ENCODE data around the gene XYLT1. TPM values are rescaled to one million over a fixed set of nuclear protein-coding genes. Genes with fewer than 3 reads are reported as not detected.

The XYLT1 gene
- polyA plus RNA-seq, 1 of the 3 experiments (the other 2 are of a cell fraction): 17.6 TPM

DNA sequence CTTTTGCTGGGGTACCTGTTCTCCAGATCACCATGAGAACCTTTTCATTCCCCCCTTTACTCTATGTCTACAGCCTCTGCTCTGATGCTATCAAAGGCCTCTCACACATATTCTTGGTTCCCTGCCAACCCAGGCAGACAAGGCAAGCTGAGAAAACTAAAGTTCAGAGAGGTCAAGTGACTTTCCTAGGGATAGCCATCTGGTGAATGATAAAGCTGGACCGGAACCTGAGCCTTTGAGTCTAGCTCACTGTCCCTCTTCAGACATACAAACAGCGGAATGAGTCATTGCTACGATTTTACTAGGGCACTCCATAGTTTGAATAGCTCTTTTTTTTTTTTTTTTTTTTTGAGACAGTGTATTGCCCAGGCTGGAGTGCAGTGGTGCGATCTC is 73.3 kb downstream of the XYLT1 start (continued):
- TF ChIP-seq RAD21 (IDR thresholded peaks at IDR 0.05; ENCODE audit: low read length) (no peak), SIN3A (IDR thresholded peaks at IDR 0.05; ENCODE audit: borderline replicate concordance, low read depth, low read length) (no peak), JUND (IDR thresholded peaks at IDR 0.05) (peak; percentile 67), GATA2 (CRISPR knock-in tag; IDR thresholded peaks at IDR 0.05) (peak; percentile 76), MEF2A (IDR thresholded peaks at IDR 0.05; ENCODE audit: borderline replicate concordance, low read depth) (no peak), FOXJ3 (CRISPR knock-in tag; IDR thresholded peaks at IDR 0.05) (0 out of 2 replicates have a peak, but pooled peaks have one; percentile 8)
- TF ChIP-seq, protein P1, sequence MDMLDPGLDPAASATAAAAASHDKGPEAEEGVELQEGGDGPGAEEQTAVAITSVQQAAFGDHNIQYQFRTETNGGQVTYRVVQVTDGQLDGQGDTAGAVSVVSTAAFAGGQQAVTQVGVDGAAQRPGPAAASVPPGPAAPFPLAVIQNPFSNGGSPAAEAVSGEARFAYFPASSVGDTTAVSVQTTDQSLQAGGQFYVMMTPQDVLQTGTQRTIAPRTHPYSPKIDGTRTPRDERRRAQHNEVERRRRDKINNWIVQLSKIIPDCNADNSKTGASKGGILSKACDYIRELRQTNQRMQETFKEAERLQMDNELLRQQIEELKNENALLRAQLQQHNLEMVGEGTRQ (IDR thresholded peaks at IDR 0.05; ENCODE audit: borderline replicate concordance, low read depth, low read length): no peak
- TF ChIP-seq, protein P2, sequence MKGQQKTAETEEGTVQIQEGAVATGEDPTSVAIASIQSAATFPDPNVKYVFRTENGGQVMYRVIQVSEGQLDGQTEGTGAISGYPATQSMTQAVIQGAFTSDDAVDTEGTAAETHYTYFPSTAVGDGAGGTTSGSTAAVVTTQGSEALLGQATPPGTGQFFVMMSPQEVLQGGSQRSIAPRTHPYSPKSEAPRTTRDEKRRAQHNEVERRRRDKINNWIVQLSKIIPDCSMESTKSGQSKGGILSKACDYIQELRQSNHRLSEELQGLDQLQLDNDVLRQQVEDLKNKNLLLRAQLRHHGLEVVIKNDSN (IDR thresholded peaks at IDR 0.05; ENCODE audit: borderline replicate concordance, low read depth): no peak
- TF ChIP-seq, protein P3, sequence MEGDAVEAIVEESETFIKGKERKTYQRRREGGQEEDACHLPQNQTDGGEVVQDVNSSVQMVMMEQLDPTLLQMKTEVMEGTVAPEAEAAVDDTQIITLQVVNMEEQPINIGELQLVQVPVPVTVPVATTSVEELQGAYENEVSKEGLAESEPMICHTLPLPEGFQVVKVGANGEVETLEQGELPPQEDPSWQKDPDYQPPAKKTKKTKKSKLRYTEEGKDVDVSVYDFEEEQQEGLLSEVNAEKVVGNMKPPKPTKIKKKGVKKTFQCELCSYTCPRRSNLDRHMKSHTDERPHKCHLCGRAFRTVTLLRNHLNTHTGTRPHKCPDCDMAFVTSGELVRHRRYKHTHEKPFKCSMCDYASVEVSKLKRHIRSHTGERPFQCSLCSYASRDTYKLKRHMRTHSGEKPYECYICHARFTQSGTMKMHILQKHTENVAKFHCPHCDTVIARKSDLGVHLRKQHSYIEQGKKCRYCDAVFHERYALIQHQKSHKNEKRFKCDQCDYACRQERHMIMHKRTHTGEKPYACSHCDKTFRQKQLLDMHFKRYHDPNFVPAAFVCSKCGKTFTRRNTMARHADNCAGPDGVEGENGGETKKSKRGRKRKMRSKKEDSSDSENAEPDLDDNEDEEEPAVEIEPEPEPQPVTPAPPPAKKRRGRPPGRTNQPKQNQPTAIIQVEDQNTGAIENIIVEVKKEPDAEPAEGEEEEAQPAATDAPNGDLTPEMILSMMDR (IDR thresholded peaks at IDR 0.05): no peak

DNA sequence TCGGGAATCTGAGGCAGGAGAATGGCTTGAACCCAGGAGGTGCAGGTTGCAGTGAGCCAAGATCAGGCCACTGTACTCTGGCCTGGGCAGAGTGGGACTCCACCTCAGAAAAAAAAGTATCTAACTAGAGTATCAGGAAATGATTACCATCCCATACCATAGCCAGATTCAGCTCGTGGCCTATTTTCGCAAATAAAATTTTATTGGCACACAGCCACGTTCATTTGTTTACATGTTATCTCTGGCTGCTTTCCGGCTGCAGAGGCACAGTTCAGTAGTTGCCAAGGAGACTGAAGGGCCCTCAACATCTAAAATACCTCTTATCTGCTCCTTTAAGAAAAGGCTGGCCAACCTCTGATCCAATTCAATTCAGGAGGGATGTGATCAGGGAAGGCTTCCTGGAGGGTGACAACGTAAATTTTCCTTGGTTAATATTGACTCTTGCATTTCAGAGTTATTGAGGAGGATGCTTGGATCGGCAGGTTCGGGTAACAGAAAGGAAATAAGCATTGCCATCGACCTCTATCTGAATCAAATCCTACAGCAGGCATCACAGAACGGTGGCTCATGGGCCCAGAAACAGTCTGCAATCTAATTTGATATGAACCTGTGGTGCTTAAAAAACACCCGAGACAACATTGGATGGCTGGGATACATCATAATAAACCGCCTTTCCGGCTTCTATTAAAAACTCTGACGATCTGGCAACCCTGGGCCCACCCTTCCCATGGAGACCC is 73.8 kb downstream of the XYLT1 start:
- Histone ChIP-seq H3K27ac (ENCODE audit: low read depth in 2 of 2, low read length in 1 of 2) (peak overlapping the region; percentile 56 to 94), H2AFZ (ENCODE audit: low read depth) (no peak overlapping the region), H3K27me3 (ENCODE audit: insufficient read depth) (no peaks in the 10 kb centered on the region), H3K9me3 (no peaks in the 10 kb centered on the region), H3K4me3 (ENCODE audit: low read depth in 2 of 2, low read length in 1 of 2) (no peak overlapping the region; a peak in 1 of 4 replicates), H3K9me2 (no peaks in the 10 kb centered on the region), H3K4me1 (ENCODE audit: control insufficient read depth in 1 of 2, insufficient read depth in 2 of 2, low read depth in 1 of 2, low read length in 1 of 2) (peaks cover 4 to 60% of the 10 kb centered on the region in 2 experiments; a peak in 3 of 4 replicates), H3K9ac (no peak overlapping the region), H3K36me3 (replicated peaks in 1 of 2; ENCODE audit: control insufficient read depth in 1 of 2, insufficient read depth in 2 of 2, low read length in 1 of 2) (peaks cover 0 to 32% of the 10 kb centered on the region in 2 experiments), H3K4me2 (peak overlapping the region; percentile 20; the same call in 1 of the 2 replicates), H4K20me1 (ENCODE audit: insufficient read depth) (peaks cover 99% of the 10 kb centered on the region), H3K79me2 (ENCODE audit: insufficient read depth) (peaks cover 100% of the 10 kb centered on the region), H3F3A (replicated peaks; ENCODE audit: insufficient read depth) (peaks cover 30% of the 10 kb centered on the region)
- WGBS (ENCODE audit: low lambda C conversion rate): 34% methylated on average over 14 of the region's 14 CpGs
- ChIA-PET POLR2A (interaction anchor here (0.9 kb wide), 1 partner anchor 10 kb away, joined by 3 read pairs; no protein-coding TSS in a partner anchor), CTCF (interaction anchor here (0.6 to 2.5 kb wide), 5 partner anchors 54 to 475 kb away, joined by 3 to 9 read pairs (median 3); no protein-coding TSS in a partner anchor)
- DNase-seq: peak; percentile 65
- TF ChIP-seq NFIC (IDR thresholded peaks at IDR 0.05; ENCODE audit: borderline replicate concordance) (peak; percentile 24; the same call in 1 of the 2 replicates), FOXJ3 (CRISPR knock-in tag; IDR thresholded peaks at IDR 0.05) (peak; percentile 75; the same call in 1 of the 2 replicates), RFX5 (IDR thresholded peaks at IDR 0.05; ENCODE audit: low read length) (no peak), RCOR1 (IDR thresholded peaks at IDR 0.05; ENCODE audit: low read length) (peak; percentile 52), MEF2A (IDR thresholded peaks at IDR 0.05; ENCODE audit: borderline replicate concordance, low read depth) (no peak), RAD21 (IDR thresholded peaks at IDR 0.05; ENCODE audit: low read length) (0 out of 2 replicates have a peak, but pooled peaks have one; percentile 5), YY1 (IDR thresholded peaks at IDR 0.05; ENCODE audit: low read depth) (no peak), EP300 (IDR thresholded peaks at IDR 0.05; ENCODE audit: borderline replicate concordance in 1 of 2, low read depth in 1 of 2, low read length in 1 of 2) (peak in 1 of 2 experiments; percentile 61; a peak in 2 of 4 replicates), CHD2 (IDR thresholded peaks at IDR 0.05; ENCODE audit: low read length, partially characterized antibody) (peak; percentile 62), TCF12 (IDR thresholded peaks at IDR 0.05) (no peak), MXI1 (IDR thresholded peaks at IDR 0.05; ENCODE audit: low read depth, low read length) (0 out of 2 replicates have a peak, but pooled peaks have one; percentile 35), GATA2 (CRISPR knock-in tag; IDR thresholded peaks at IDR 0.05) (peak; percentile 50)
- TF ChIP-seq, protein P2 (IDR thresholded peaks at IDR 0.05; ENCODE audit: borderline replicate concordance, low read depth): no peak

Measured in SK-N-SH (cell line).